Activated naive CD4-positive, alpha-beta T cell treated with anti-CD3 and anti-CD28 coated beads, Interleukin-2, amount 50 U/mL, for 24 hours (primary cell): ENCODE measurements around the gene GABRD.

ENCODE experiments used
- H3K27ac Mint-ChIP-seq: one replicate; pipeline ENCODE4 v1.8.0; 2021; ENCODE audit warnings: mild to moderate bottlenecking, mixed read lengths
- H3K27me3 Mint-ChIP-seq: one replicate; pipeline ENCODE4 v1.8.0; 2021; ENCODE audit warnings: mixed read lengths
- H3K36me3 Mint-ChIP-seq: one replicate; pipeline ENCODE4 v1.8.0; 2021; ENCODE audit warnings: mixed read lengths
- H3K4me1 Mint-ChIP-seq: one replicate; pipeline ENCODE4 v1.8.0; 2021; ENCODE audit warnings: mixed read lengths
- H3K4me3 Mint-ChIP-seq: one replicate; pipeline ENCODE4 v1.8.0; 2021; ENCODE audit warnings: mild to moderate bottlenecking, mixed read lengths
- H3K9me3 Mint-ChIP-seq: one replicate; pipeline ENCODE4 v1.8.0; 2021; ENCODE audit warnings: mixed read lengths

Gene GABRD

GRCh38 chr1:2067393-2067792 lies 48.2 kb downstream of the GABRD start:
- Mint-ChIP-seq H3K9me3 (no peaks in the 10 kb centered on the region), H3K27me3 (no peaks in the 10 kb centered on the region), H3K4me3 (no peak overlapping the region), H3K4me1 (peaks cover 6% of the 10 kb centered on the region), H3K27ac (no peak overlapping the region), H3K36me3 (peaks cover 23% of the 10 kb centered on the region)

GRCh38 chr1:2067981-2068380 lies 48.8 kb downstream of the GABRD start:
- H3K36me3 Mint-ChIP-seq: peaks cover 22% of the 10 kb centered on the region
- H3K27me3 Mint-ChIP-seq: no peaks in the 10 kb centered on the region
- no peak overlapping the region for H3K27ac Mint-ChIP-seq

GRCh38 chr1:2068951-2069350 lies 49.8 kb downstream of the GABRD start:
- Mint-ChIP-seq H3K27me3 (no peaks in the 10 kb centered on the region), H3K36me3 (peaks cover 20% of the 10 kb centered on the region)

More at GRCh38 chr1:2067981-2068380, 48.8 kb downstream of the GABRD start:
- no peak overlapping the region for H3K4me3 Mint-ChIP-seq
- H3K4me1 Mint-ChIP-seq: peaks cover 6% of the 10 kb centered on the region
- H3K9me3 Mint-ChIP-seq: no peaks in the 10 kb centered on the region

GRCh38 chr1:2070016-2070415 lies 50.9 kb downstream of the GABRD start:
- Mint-ChIP-seq H3K27me3 (no peaks in the 10 kb centered on the region), H3K36me3 (peaks cover 12% of the 10 kb centered on the region), H3K27ac (no peak overlapping the region), H3K9me3 (no peaks in the 10 kb centered on the region), H3K4me3 (no peak overlapping the region), H3K4me1 (peaks cover 6% of the 10 kb centered on the region)

More at GRCh38 chr1:2068951-2069350, 49.8 kb downstream of the GABRD start:
- H3K4me1 Mint-ChIP-seq: peaks cover 6% of the 10 kb centered on the region
- no peak overlapping the region for H3K27ac Mint-ChIP-seq
- H3K9me3 Mint-ChIP-seq: no peaks in the 10 kb centered on the region
- no peak overlapping the region for H3K4me3 Mint-ChIP-seq

GRCh38 chr1:2070800-2071530 lies 51.8 kb downstream of the GABRD start:
- no peaks in the 10 kb centered on the region for H3K9me3 Mint-ChIP-seq
- no peaks in the 10 kb centered on the region for H3K27me3 Mint-ChIP-seq
- H3K27ac Mint-ChIP-seq: no peak overlapping the region
- no peak overlapping the region for H3K4me3 Mint-ChIP-seq
- H3K4me1 Mint-ChIP-seq: peaks cover 6% of the 10 kb centered on the region
- H3K36me3 Mint-ChIP-seq: peaks cover 14% of the 10 kb centered on the region

- Mint-ChIP-seq H3K36me3 (peaks cover 13% of the 10 kb centered on the region), H3K4me1 (no peaks in the 10 kb centered on the region), H3K4me3 (no peak overlapping the region), H3K27ac (no peak overlapping the region), H3K9me3 (peaks cover 2% of the 10 kb centered on the region), H3K27me3 (no peaks in the 10 kb centered on the region)
Observed at GRCh38 chr1:2072109-2072806, 53.1 kb downstream of the GABRD start.

- Mint-ChIP-seq H3K4me1 (no peaks in the 10 kb centered on the region), H3K27ac (no peak overlapping the region), H3K9me3 (peaks cover 8% of the 10 kb centered on the region), H3K4me3 (no peak overlapping the region), H3K36me3 (peaks cover 19% of the 10 kb centered on the region), H3K27me3 (no peaks in the 10 kb centered on the region)
Observed at GRCh38 chr1:2072891-2073290, 53.7 kb downstream of the GABRD start.

GRCh38 chr1:2073382-2074230 lies 54.5 kb downstream of the GABRD start:
- Mint-ChIP-seq H3K4me1 (no peaks in the 10 kb centered on the region), H3K36me3 (peaks cover 26% of the 10 kb centered on the region), H3K9me3 (peaks cover 15% of the 10 kb centered on the region), H3K4me3 (no peak overlapping the region), H3K27ac (no peak overlapping the region), H3K27me3 (no peaks in the 10 kb centered on the region)

GRCh38 chr1:2074396-2074795 lies 55.3 kb downstream of the GABRD start:
- Mint-ChIP-seq H3K36me3 (peaks cover 26% of the 10 kb centered on the region), H3K4me3 (no peak overlapping the region), H3K27me3 (no peaks in the 10 kb centered on the region), H3K4me1 (no peaks in the 10 kb centered on the region), H3K27ac (no peak overlapping the region), H3K9me3 (peaks cover 15% of the 10 kb centered on the region)

GRCh38 chr1:2074944-2075740 lies 56.0 kb downstream of the GABRD start:
- no peak overlapping the region for H3K4me3 Mint-ChIP-seq
- no peaks in the 10 kb centered on the region for H3K4me1 Mint-ChIP-seq
- no peaks in the 10 kb centered on the region for H3K27me3 Mint-ChIP-seq
- H3K36me3 Mint-ChIP-seq: peaks cover 26% of the 10 kb centered on the region
- no peak overlapping the region for H3K27ac Mint-ChIP-seq
- H3K9me3 Mint-ChIP-seq: peaks cover 15% of the 10 kb centered on the region

GRCh38 chr1:2076826-2077225 lies 57.7 kb downstream of the GABRD start:
- no peaks in the 10 kb centered on the region for H3K4me1 Mint-ChIP-seq
- no peak overlapping the region for H3K27ac Mint-ChIP-seq
- H3K4me3 Mint-ChIP-seq: no peak overlapping the region
- peaks cover 15% of the 10 kb centered on the region for H3K9me3 Mint-ChIP-seq
- H3K36me3 Mint-ChIP-seq: peaks cover 26% of the 10 kb centered on the region
- no peaks in the 10 kb centered on the region for H3K27me3 Mint-ChIP-seq

- H3K9me3 Mint-ChIP-seq: peaks cover 15% of the 10 kb centered on the region
- H3K36me3 Mint-ChIP-seq: peaks cover 27% of the 10 kb centered on the region
- H3K27ac Mint-ChIP-seq: no peak overlapping the region
- H3K4me1 Mint-ChIP-seq: no peaks in the 10 kb centered on the region
- H3K4me3 Mint-ChIP-seq: peak overlapping the region; percentile 3
- H3K27me3 Mint-ChIP-seq: no peaks in the 10 kb centered on the region
Observed at GRCh38 chr1:2078170-2078569, 59.0 kb downstream of the GABRD start.

GRCh38 chr1:2079396-2080085 lies 60.4 kb downstream of the GABRD start:
- Mint-ChIP-seq H3K9me3 (peaks cover 15% of the 10 kb centered on the region), H3K27me3 (no peaks in the 10 kb centered on the region), H3K4me1 (no peaks in the 10 kb centered on the region), H3K27ac (no peak overlapping the region), H3K4me3 (no peak overlapping the region), H3K36me3 (peaks cover 27% of the 10 kb centered on the region)

GRCh38 chr1:2080140-2080539 lies 61.0 kb downstream of the GABRD start:
- no peaks in the 10 kb centered on the region for H3K27me3 Mint-ChIP-seq
- H3K4me1 Mint-ChIP-seq: no peaks in the 10 kb centered on the region
- no peak overlapping the region for H3K4me3 Mint-ChIP-seq
- peaks cover 15% of the 10 kb centered on the region for H3K9me3 Mint-ChIP-seq
- H3K27ac Mint-ChIP-seq: no peak overlapping the region
- peaks cover 25% of the 10 kb centered on the region for H3K36me3 Mint-ChIP-seq
